ENCODE results near the gene ATP10A.

GRCh38 chr15:25803036-25803435 lies 60.1 kb downstream of the ATP10A start:
- TF ChIP-seq POLR2A (IDR thresholded peaks at IDR 0.05): no peak
- TF ChIP-seq, protein P1, sequence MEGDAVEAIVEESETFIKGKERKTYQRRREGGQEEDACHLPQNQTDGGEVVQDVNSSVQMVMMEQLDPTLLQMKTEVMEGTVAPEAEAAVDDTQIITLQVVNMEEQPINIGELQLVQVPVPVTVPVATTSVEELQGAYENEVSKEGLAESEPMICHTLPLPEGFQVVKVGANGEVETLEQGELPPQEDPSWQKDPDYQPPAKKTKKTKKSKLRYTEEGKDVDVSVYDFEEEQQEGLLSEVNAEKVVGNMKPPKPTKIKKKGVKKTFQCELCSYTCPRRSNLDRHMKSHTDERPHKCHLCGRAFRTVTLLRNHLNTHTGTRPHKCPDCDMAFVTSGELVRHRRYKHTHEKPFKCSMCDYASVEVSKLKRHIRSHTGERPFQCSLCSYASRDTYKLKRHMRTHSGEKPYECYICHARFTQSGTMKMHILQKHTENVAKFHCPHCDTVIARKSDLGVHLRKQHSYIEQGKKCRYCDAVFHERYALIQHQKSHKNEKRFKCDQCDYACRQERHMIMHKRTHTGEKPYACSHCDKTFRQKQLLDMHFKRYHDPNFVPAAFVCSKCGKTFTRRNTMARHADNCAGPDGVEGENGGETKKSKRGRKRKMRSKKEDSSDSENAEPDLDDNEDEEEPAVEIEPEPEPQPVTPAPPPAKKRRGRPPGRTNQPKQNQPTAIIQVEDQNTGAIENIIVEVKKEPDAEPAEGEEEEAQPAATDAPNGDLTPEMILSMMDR (IDR thresholded peaks at IDR 0.05): no peak
